ENCODE data around the gene CAPN8. TPM values are rescaled to one million over a fixed set of nuclear protein-coding genes. Genes with fewer than 3 reads are reported as not detected.

CAPN8 gene
- polyA plus RNA-seq, 1 of the 3 experiments (the other 2 are of a cell fraction), result not detected

GRCh38 chr1:223695014-223695548 is 29.6 kb upstream of the CAPN8 start:
- Histone ChIP-seq H3K9me3 (no peaks in the 10 kb centered on the region), H4K20me1 (ENCODE audit: insufficient read depth) (no peaks in the 10 kb centered on the region), H3K9ac (no peak overlapping the region), H2AFZ (ENCODE audit: low read depth) (no peak overlapping the region), H3F3A (replicated peaks; ENCODE audit: insufficient read depth) (peaks cover 13% of the 10 kb centered on the region), H3K4me3 (ENCODE audit: low read depth in 2 of 2, low read length in 1 of 2) (no peak overlapping the region), H3K79me2 (ENCODE audit: insufficient read depth) (no peaks in the 10 kb centered on the region), H3K4me2 (no peak overlapping the region), H3K4me1 (ENCODE audit: control insufficient read depth in 1 of 2, insufficient read depth in 2 of 2, low read depth in 1 of 2, low read length in 1 of 2) (peaks cover 0 to 4% of the 10 kb centered on the region in 2 experiments; a peak in 2 of 4 replicates), H3K27me3 (ENCODE audit: insufficient read depth) (no peaks in the 10 kb centered on the region), H3K27ac (ENCODE audit: low read depth in 2 of 2, low read length in 1 of 2) (no peak overlapping the region), H3K36me3 (replicated peaks in 1 of 2; ENCODE audit: control insufficient read depth in 1 of 2, insufficient read depth in 2 of 2, low read length in 1 of 2) (no peaks in the 10 kb centered on the region), H3K9me2 (no peaks in the 10 kb centered on the region)
- DNase-seq, result no peak
- WGBS (ENCODE audit: low lambda C conversion rate), result 58% methylated on average over 8 of the region's 8 CpGs
- POLR2A ChIA-PET, result no interaction called here
- CTCF ChIA-PET, result interaction anchor here (1.0 to 1.9 kb wide), 4 partner anchors 11 to 565 kb away, joined by 3 to 6 read pairs (median 3); no protein-coding TSS in a partner anchor
- no peak for TF ChIP-seq YY1 (IDR thresholded peaks at IDR 0.05; ENCODE audit: low read depth)
- no peak for TF ChIP-seq EP300 (IDR thresholded peaks at IDR 0.05; ENCODE audit: borderline replicate concordance in 1 of 2, low read depth in 1 of 2, low read length in 1 of 2)
- TF ChIP-seq SMC3 (IDR thresholded peaks at IDR 0.05; ENCODE audit: low read depth, low read length), result no peak
- TF ChIP-seq GATA2 (CRISPR knock-in tag; IDR thresholded peaks at IDR 0.05), result no peak
- no peak for TF ChIP-seq NFIC (IDR thresholded peaks at IDR 0.05; ENCODE audit: borderline replicate concordance)

- ChIA-PET POLR2A (no interaction called here), CTCF (interaction anchor here (1.1 to 1.3 kb wide), 2 partner anchors 58 to 558 kb away, joined by 4 to 6 read pairs; no protein-coding TSS in a partner anchor)
- 45% methylated on average over 4 of the region's 4 CpGs for WGBS (ENCODE audit: low lambda C conversion rate)
Measured at GRCh38 chr1:223691121-223691520, 25.6 kb upstream of the CAPN8 start.

More at GRCh38 chr1:223691121-223691520, 25.6 kb upstream of the CAPN8 start:
- H4K20me1 ChIP-seq (ENCODE audit: insufficient read depth), result no peaks in the 10 kb centered on the region
- no peaks in the 10 kb centered on the region for H3K79me2 ChIP-seq (ENCODE audit: insufficient read depth)
- DNase-seq, result no peak
- peaks cover 15% of the 10 kb centered on the region; the same call in 1 of the 2 replicates for H3K27me3 ChIP-seq (ENCODE audit: insufficient read depth)
- no peaks in the 10 kb centered on the region for H3K36me3 ChIP-seq (replicated peaks in 1 of 2; ENCODE audit: control insufficient read depth in 1 of 2, insufficient read depth in 2 of 2, low read length in 1 of 2)
- H3K27ac ChIP-seq (ENCODE audit: low read depth in 2 of 2, low read length in 1 of 2), result no peak overlapping the region
- H3K9me2 ChIP-seq, result no peaks in the 10 kb centered on the region
- no peak overlapping the region for H3K4me3 ChIP-seq (ENCODE audit: low read depth in 2 of 2, low read length in 1 of 2)
- H3K9me3 ChIP-seq, result no peaks in the 10 kb centered on the region
- no peak overlapping the region for H3K9ac ChIP-seq
- no peaks in the 10 kb centered on the region for H3K4me1 ChIP-seq (ENCODE audit: control insufficient read depth in 1 of 2, insufficient read depth in 2 of 2, low read depth in 1 of 2, low read length in 1 of 2)
- H3F3A ChIP-seq (replicated peaks; ENCODE audit: insufficient read depth), result peaks cover 6% of the 10 kb centered on the region
- TF ChIP-seq PBX3 (IDR thresholded peaks at IDR 0.05), result no peak
- no peak for TF ChIP-seq GABPA (IDR thresholded peaks at IDR 0.05; ENCODE audit: low read depth)
- no peak for TF ChIP-seq RXRA (IDR thresholded peaks at IDR 0.05; ENCODE audit: borderline replicate concordance, low read depth)
- no peak for TF ChIP-seq MEF2A (IDR thresholded peaks at IDR 0.05; ENCODE audit: borderline replicate concordance, low read depth)
- TF ChIP-seq ELF1 (IDR thresholded peaks at IDR 0.05), result no peak
- TF ChIP-seq FOSL2 (IDR thresholded peaks at IDR 0.05; ENCODE audit: borderline replicate concordance, low read depth), result no peak
- no peak for TF ChIP-seq TEAD4 (IDR thresholded peaks at IDR 0.05; ENCODE audit: borderline replicate concordance, insufficient read depth)
- TF ChIP-seq TCF12 (IDR thresholded peaks at IDR 0.05), result no peak
- no peak for TF ChIP-seq RAD21 (IDR thresholded peaks at IDR 0.05; ENCODE audit: low read length)
- TF ChIP-seq RCOR1 (IDR thresholded peaks at IDR 0.05; ENCODE audit: low read length), result no peak
- TF ChIP-seq ZBTB33 (IDR thresholded peaks at IDR 0.05; ENCODE audit: borderline replicate concordance, low read depth), result no peak
- no peak for TF ChIP-seq EZH2phosphoT487 (IDR thresholded peaks at IDR 0.05; ENCODE audit: borderline replicate concordance, low read depth)
- TF ChIP-seq REST (IDR thresholded peaks at IDR 0.05; ENCODE audit: low read depth, low read length), result no peak
- TF ChIP-seq CHD2 (IDR thresholded peaks at IDR 0.05; ENCODE audit: low read length, partially characterized antibody), result no peak
- TF ChIP-seq FOXM1 (IDR thresholded peaks at IDR 0.05; ENCODE audit: low read depth), result no peak
- no peak overlapping the region for H2AFZ ChIP-seq (ENCODE audit: low read depth)
- no peak overlapping the region for H3K4me2 ChIP-seq

Data from SK-N-SH (cell line).